NB4 (cell line): Measurements from ENCODE around the gene PNKP.

Experiments
- MYC ChIP-seq: IDR thresholded peaks from 2 replicates; pipeline ENCODE4 v1.6.1; 2011; ENCODE audit warnings: low read depth, low read length
- TF ChIP-seq, protein P1 (sequence below): IDR thresholded peaks from one replicate; pipeline ENCODE4 v1.5.1; 2012; ENCODE audit warnings: low read depth, low read length

DNA sequence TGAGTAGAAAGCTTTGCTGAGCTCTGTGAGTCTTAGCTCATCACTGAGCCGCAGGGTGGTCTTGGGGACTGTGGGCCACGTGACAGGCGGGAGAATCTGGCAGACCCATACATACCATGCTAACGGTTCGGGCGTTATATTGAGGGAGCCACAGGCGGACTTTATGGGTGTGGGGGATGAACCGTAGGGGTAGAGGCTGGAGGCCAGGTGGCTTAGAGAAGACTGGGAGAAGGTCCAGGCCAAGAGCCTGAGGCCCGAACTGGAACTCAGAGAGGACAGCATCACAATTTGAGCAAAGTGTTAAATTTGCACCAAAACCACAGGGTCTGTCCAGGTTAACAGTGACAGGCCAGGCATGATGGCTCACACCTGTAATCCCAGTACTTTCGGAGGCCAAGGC is 46.3 kb upstream of the PNKP start:
- TF ChIP-seq, protein P1, sequence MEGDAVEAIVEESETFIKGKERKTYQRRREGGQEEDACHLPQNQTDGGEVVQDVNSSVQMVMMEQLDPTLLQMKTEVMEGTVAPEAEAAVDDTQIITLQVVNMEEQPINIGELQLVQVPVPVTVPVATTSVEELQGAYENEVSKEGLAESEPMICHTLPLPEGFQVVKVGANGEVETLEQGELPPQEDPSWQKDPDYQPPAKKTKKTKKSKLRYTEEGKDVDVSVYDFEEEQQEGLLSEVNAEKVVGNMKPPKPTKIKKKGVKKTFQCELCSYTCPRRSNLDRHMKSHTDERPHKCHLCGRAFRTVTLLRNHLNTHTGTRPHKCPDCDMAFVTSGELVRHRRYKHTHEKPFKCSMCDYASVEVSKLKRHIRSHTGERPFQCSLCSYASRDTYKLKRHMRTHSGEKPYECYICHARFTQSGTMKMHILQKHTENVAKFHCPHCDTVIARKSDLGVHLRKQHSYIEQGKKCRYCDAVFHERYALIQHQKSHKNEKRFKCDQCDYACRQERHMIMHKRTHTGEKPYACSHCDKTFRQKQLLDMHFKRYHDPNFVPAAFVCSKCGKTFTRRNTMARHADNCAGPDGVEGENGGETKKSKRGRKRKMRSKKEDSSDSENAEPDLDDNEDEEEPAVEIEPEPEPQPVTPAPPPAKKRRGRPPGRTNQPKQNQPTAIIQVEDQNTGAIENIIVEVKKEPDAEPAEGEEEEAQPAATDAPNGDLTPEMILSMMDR, result no peak
- TF ChIP-seq MYC, result no peak
